ENCODE results near the gene ARL14EPL.

GRCh38 chr5:115988002-115988401 lies 44.3 kb upstream of the ARL14EPL start:
- TF ChIP-seq EZH2 (IDR thresholded peaks at IDR 0.05), result no peak
- TF ChIP-seq POLR2AphosphoS5 (IDR thresholded peaks at IDR 0.05; ENCODE audit: borderline replicate concordance, low read depth, low read length), result no peak
- TF ChIP-seq FOXP2 (optimal IDR thresholded peaks at IDR 0.05; ENCODE audit: control extremely low read depth, extremely low read length, insufficient read depth), result no peak
